ENCODE data around the gene VCAM1. TPM values are rescaled to one million over a fixed set of nuclear protein-coding genes. Genes with fewer than 3 reads are reported as not detected.

VCAM1 gene
- total RNA-seq, 1 donor from 2014 or later: 2.1 TPM

DNA sequence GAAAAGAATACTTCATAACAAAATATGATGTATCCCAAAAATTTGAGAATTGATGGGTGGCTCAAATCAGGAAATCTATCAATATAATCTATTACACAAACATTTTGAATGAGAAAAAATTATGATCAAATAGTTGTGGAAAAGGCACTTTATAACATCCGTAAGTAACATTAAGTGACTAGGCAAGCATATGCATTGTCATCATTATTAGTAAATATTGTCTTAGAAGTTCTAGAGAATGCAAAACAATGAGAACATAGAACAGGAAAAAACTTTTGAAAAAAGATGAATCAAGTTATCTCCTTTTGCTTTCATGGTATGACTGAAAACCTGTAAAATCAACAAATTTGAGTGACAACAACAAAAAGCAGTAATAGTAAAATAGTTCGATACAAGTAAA lies 42.9 kb downstream of the VCAM1 start:
- no peaks in the 10 kb centered on the region for H3K9me3 ChIP-seq (ENCODE audit: low read depth)
- no peaks in the 10 kb centered on the region for H3K36me3 ChIP-seq
- H3K36me3 Mint-ChIP-seq: no peaks in the 10 kb centered on the region
- H3K9ac ChIP-seq: no peak overlapping the region
- H2AFZ ChIP-seq (replicated peaks): no peak overlapping the region
- H3K4me1 Mint-ChIP-seq: no peaks in the 10 kb centered on the region
- no peaks in the 10 kb centered on the region for H3K9me3 Mint-ChIP-seq
- no peak overlapping the region for H3K4me3 Mint-ChIP-seq
- H3K27me3 Mint-ChIP-seq (ENCODE audit: insufficient read depth, low read depth): no peaks in the 10 kb centered on the region
- no peaks in the 10 kb centered on the region for H3K27me3 ChIP-seq
- no peaks in the 10 kb centered on the region for H3K79me2 ChIP-seq (ENCODE audit: low read depth)
- no peaks in the 10 kb centered on the region for H3F3A ChIP-seq (ENCODE audit: low read depth)
- no peak for DNase-seq (ENCODE audit: low spot score)
- TF ChIP-seq, protein P1, sequence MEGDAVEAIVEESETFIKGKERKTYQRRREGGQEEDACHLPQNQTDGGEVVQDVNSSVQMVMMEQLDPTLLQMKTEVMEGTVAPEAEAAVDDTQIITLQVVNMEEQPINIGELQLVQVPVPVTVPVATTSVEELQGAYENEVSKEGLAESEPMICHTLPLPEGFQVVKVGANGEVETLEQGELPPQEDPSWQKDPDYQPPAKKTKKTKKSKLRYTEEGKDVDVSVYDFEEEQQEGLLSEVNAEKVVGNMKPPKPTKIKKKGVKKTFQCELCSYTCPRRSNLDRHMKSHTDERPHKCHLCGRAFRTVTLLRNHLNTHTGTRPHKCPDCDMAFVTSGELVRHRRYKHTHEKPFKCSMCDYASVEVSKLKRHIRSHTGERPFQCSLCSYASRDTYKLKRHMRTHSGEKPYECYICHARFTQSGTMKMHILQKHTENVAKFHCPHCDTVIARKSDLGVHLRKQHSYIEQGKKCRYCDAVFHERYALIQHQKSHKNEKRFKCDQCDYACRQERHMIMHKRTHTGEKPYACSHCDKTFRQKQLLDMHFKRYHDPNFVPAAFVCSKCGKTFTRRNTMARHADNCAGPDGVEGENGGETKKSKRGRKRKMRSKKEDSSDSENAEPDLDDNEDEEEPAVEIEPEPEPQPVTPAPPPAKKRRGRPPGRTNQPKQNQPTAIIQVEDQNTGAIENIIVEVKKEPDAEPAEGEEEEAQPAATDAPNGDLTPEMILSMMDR (IDR thresholded peaks at IDR 0.05): no peak
- no peak for TF ChIP-seq EZH2phosphoT487 (IDR thresholded peaks at IDR 0.05)
- no peak overlapping the region for H3K27ac ChIP-seq
- H3K27ac Mint-ChIP-seq: no peak overlapping the region
- peaks cover 15% of the 10 kb centered on the region for H3K4me1 ChIP-seq
- H4K20me1 ChIP-seq (ENCODE audit: low read depth): no peaks in the 10 kb centered on the region
- H3K4me2 ChIP-seq: no peak overlapping the region
- no peak overlapping the region for H3K4me3 ChIP-seq

DNA sequence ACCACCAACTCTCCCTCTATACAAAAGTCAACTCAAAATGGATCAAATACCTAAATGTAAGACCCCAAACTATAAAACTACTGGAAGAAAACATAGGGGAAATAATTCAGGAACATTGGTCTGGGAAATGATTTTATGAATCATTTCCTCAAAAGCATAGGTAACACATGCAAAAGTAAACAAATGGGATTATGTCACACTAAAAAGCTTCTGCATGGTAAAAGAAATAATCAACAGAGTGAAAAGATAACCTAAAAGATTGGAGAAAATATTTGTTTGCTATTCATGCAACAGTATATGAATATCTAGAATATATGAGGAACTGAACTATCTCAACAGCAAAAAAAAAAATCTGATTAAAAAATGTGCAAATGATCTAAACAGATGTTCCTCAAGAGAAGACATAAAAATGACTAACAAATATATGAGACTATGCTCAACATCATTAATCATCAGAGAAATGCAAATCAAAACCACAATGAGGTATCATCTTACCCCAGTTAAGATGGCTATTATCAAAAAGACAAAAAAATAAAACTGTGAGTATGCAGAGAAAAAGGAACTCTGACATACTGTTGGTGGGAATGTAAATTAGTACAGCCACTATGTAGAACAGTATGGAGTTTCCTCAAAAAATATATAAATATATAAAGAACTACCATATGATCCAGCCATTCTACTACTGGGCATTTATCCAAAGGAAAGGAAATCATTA lies 47.8 kb downstream of the VCAM1 start:
- no peak overlapping the region for H3K27ac ChIP-seq
- Mint-ChIP-seq H3K9me3 (no peaks in the 10 kb centered on the region), H3K4me3 (no peak overlapping the region)

DNA sequence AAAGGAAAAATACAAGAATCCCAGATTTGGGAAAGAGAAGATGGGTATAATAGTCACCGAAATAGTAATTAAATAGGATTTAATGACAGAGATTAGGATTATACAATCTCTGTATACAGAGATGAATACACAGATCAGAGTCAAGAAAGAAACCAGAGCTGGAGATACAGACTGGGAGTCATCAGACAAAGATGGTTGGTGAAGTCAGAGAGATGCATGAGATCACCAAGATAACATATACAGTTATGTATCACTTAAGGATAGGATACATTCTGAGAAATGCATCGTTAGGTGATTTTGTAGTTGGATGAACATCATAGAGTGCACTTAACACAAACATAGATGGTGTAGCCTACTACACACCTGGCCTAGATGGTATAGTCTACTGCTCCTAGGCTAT lies 49.8 kb downstream of the VCAM1 start:
- H2AFZ ChIP-seq (replicated peaks): no peak overlapping the region

More for the DNA sequence above, 47.8 kb downstream of the VCAM1 start:
- no peaks in the 10 kb centered on the region for H3K4me1 Mint-ChIP-seq
- no peak overlapping the region for H3K9ac ChIP-seq
- H3K27ac Mint-ChIP-seq: no peak overlapping the region
- H3F3A ChIP-seq (ENCODE audit: low read depth): no peaks in the 10 kb centered on the region
- no peak overlapping the region for H2AFZ ChIP-seq (replicated peaks)
- no peaks in the 10 kb centered on the region for H3K79me2 ChIP-seq (ENCODE audit: low read depth)
- H3K4me3 ChIP-seq: no peak overlapping the region
- no peak overlapping the region for H3K4me2 ChIP-seq
- no peaks in the 10 kb centered on the region for H3K4me1 ChIP-seq
- no peaks in the 10 kb centered on the region for H3K36me3 ChIP-seq
- H3K27me3 ChIP-seq: no peaks in the 10 kb centered on the region
- DNase-seq (ENCODE audit: low spot score): no peak
- no peaks in the 10 kb centered on the region for H3K27me3 Mint-ChIP-seq (ENCODE audit: insufficient read depth, low read depth)
- TF ChIP-seq EZH2phosphoT487 (IDR thresholded peaks at IDR 0.05): no peak
- TF ChIP-seq EZH2 (IDR thresholded peaks at IDR 0.05): no peak
- TF ChIP-seq, protein P1 (IDR thresholded peaks at IDR 0.05): no peak
- H3K9me3 ChIP-seq (ENCODE audit: low read depth): no peaks in the 10 kb centered on the region
- H3K36me3 Mint-ChIP-seq: no peaks in the 10 kb centered on the region
- H4K20me1 ChIP-seq (ENCODE audit: low read depth): no peaks in the 10 kb centered on the region

More for the DNA sequence above, 49.8 kb downstream of the VCAM1 start:
- TF ChIP-seq EZH2 (IDR thresholded peaks at IDR 0.05) (no peak), EZH2phosphoT487 (IDR thresholded peaks at IDR 0.05) (no peak)
- TF ChIP-seq, protein P1 (IDR thresholded peaks at IDR 0.05): no peak
- no peak overlapping the region for H3K9ac ChIP-seq
- no peak overlapping the region for H3K27ac Mint-ChIP-seq
- no peaks in the 10 kb centered on the region for H4K20me1 ChIP-seq (ENCODE audit: low read depth)
- no peaks in the 10 kb centered on the region for H3K27me3 ChIP-seq
- H3F3A ChIP-seq (ENCODE audit: low read depth): no peaks in the 10 kb centered on the region
- no peak overlapping the region for H3K27ac ChIP-seq
- DNase-seq (ENCODE audit: low spot score): no peak
- H3K4me1 Mint-ChIP-seq: no peaks in the 10 kb centered on the region
- H3K79me2 ChIP-seq (ENCODE audit: low read depth): no peaks in the 10 kb centered on the region
- no peaks in the 10 kb centered on the region for H3K9me3 Mint-ChIP-seq
- no peaks in the 10 kb centered on the region for H3K4me1 ChIP-seq
- no peak overlapping the region for H3K4me2 ChIP-seq
- H3K4me3 ChIP-seq: no peak overlapping the region
- no peaks in the 10 kb centered on the region for H3K36me3 ChIP-seq
- H3K36me3 Mint-ChIP-seq: no peaks in the 10 kb centered on the region
- H3K27me3 Mint-ChIP-seq (ENCODE audit: insufficient read depth, low read depth): no peaks in the 10 kb centered on the region
- H3K4me3 Mint-ChIP-seq: no peak overlapping the region
- H3K9me3 ChIP-seq (ENCODE audit: low read depth): no peaks in the 10 kb centered on the region
